ENCODE data around the gene VAC14.

DNA sequence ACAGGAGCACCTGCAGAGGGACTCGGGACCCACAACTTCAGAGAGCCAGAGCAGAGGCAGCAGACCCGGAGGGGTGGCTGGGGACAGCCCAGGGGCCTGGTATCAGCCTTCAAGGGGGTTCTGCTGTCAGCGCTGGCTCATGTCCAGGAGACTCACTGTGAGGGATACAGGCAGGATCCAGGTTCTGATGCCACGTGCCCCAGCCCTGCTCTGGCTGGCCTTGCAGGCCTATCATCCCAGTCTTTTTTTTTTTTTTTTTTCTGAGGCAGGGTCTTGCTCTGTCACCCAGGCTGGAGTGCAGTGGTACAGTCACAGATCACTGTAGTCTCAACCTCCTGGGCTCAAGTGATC, 106.1 kb downstream of the VAC14 start:
- TF ChIP-seq TCF12 (IDR thresholded peaks at IDR 0.05; ENCODE audit: low read depth) (no peak), EP300 (IDR thresholded peaks at IDR 0.05; ENCODE audit: borderline replicate concordance) (no peak), TEAD4 (IDR thresholded peaks at IDR 0.05) (no peak), YY1 (IDR thresholded peaks at IDR 0.05; ENCODE audit: low read depth) (no peak), REST (IDR thresholded peaks at IDR 0.05; ENCODE audit: low read depth) (no peak), RAD21 (IDR thresholded peaks at IDR 0.05; ENCODE audit: low read depth) (no peak), TAF1 (IDR thresholded peaks at IDR 0.05; ENCODE audit: low read depth) (no peak), ZBTB7A (IDR thresholded peaks at IDR 0.05; ENCODE audit: low read depth) (no peak)
- TF ChIP-seq, protein P1, sequence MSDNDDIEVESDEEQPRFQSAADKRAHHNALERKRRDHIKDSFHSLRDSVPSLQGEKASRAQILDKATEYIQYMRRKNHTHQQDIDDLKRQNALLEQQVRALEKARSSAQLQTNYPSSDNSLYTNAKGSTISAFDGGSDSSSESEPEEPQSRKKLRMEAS (IDR thresholded peaks at IDR 0.05), result no peak
- TF ChIP-seq, protein P2, sequence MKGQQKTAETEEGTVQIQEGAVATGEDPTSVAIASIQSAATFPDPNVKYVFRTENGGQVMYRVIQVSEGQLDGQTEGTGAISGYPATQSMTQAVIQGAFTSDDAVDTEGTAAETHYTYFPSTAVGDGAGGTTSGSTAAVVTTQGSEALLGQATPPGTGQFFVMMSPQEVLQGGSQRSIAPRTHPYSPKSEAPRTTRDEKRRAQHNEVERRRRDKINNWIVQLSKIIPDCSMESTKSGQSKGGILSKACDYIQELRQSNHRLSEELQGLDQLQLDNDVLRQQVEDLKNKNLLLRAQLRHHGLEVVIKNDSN (IDR thresholded peaks at IDR 0.05), result no peak
